Brain microvascular endothelial cell (primary cell): ENCODE data around the gene DGKE.

Experiments used
- DNase-seq: peaks from one replicate; pipeline ENCODE4 v3.0.0-alpha.2; 2020
- H3K27ac ChIP-seq: fragments of 250-450 bp; sonication (Bioruptor Pico); 2 replicates; pipeline ENCODE4 v1.5.1; 2020; ENCODE audit warnings: mild to moderate bottlenecking, moderate library complexity
- H3K27me3 ChIP-seq: fragments of 250-450 bp; sonication (Bioruptor Pico); replicated peaks from 2 replicates; pipeline ENCODE4 v1.5.1; 2020; ENCODE audit warnings: mild to moderate bottlenecking
- H3K36me3 ChIP-seq: fragments of 250-450 bp; sonication (Bioruptor Pico); replicated peaks from 2 replicates; pipeline ENCODE4 v1.5.1; 2020; ENCODE audit warnings: mild to moderate bottlenecking
- H3K4me3 ChIP-seq: 2 replicates; pipeline ENCODE4 v1.5.1; 2011; ENCODE audit warnings: low read depth, mild to moderate bottlenecking, control low read depth, low read length, moderate library complexity
- in situ Hi-C: cut with HindIII; loops from 2 replicates; pipeline ENCODE4 v1.10.0; 2017; ENCODE audit warnings: low sequenced_read_pairs, low pct_ligation_motif_present
- TF ChIP-seq, protein P1 (sequence below): IDR thresholded peaks from 2 replicates; pipeline ENCODE4 v1.5.1; 2011; ENCODE audit warnings: low read depth, mild to moderate bottlenecking, moderate library complexity, low read length, control low read depth, inconsistent platforms; ENCODE audit errors: missing control alignments

The DGKE gene

DNA sequence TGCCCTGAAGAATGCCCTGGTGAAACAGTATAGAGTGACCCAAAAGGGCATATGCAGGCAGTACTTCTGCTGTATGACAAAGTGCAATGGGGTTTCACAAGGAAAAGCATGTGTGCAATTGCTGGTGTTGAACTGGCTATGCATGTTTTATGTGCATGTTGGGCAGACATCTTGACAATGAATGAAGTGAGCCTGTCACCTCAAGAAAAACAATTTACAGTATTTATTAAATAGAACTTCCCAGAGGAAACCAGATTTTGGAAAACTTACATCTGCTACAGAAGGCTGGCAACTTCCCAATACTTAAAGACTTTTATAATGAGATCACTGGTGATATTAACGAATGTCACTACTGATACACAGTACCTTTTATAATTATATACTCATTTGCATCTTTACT lies 30.9 kb upstream of the DGKE start:
- no peak for DNase-seq
- no peak overlapping the region for H3K27ac ChIP-seq
- TF ChIP-seq, protein P1, sequence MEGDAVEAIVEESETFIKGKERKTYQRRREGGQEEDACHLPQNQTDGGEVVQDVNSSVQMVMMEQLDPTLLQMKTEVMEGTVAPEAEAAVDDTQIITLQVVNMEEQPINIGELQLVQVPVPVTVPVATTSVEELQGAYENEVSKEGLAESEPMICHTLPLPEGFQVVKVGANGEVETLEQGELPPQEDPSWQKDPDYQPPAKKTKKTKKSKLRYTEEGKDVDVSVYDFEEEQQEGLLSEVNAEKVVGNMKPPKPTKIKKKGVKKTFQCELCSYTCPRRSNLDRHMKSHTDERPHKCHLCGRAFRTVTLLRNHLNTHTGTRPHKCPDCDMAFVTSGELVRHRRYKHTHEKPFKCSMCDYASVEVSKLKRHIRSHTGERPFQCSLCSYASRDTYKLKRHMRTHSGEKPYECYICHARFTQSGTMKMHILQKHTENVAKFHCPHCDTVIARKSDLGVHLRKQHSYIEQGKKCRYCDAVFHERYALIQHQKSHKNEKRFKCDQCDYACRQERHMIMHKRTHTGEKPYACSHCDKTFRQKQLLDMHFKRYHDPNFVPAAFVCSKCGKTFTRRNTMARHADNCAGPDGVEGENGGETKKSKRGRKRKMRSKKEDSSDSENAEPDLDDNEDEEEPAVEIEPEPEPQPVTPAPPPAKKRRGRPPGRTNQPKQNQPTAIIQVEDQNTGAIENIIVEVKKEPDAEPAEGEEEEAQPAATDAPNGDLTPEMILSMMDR, result no peak
- H3K36me3 ChIP-seq, result no peaks in the 10 kb centered on the region
- H3K4me3 ChIP-seq, result no peak overlapping the region
- H3K27me3 ChIP-seq, result no peaks in the 10 kb centered on the region
- in situ Hi-C loops, result no loop called here

DNA sequence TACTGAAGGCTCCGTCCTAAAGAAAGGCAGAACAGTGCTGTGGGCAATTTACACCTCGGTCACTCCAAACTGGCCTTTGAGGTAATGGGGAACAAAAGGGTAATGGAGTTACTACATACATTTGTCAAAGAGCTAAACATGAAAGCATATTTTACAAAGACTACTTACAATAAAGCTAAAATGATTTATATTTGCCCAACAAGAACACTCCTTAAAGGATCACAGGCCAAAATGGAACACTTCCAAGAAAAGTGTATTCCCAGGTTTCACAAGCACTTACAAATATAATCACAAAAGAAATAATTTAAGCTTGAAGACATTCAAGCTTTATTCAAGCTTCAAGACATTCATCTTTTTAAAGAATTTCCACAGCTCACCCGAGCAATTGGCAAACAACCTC lies 29.5 kb upstream of the DGKE start:
- no peak for DNase-seq
- TF ChIP-seq, protein P1, result no peak
- in situ Hi-C loops, result no loop called here
- H3K36me3 ChIP-seq, result no peaks in the 10 kb centered on the region
- H3K4me3 ChIP-seq, result no peak overlapping the region
- no peak overlapping the region for H3K27ac ChIP-seq
- H3K27me3 ChIP-seq, result no peaks in the 10 kb centered on the region

DNA sequence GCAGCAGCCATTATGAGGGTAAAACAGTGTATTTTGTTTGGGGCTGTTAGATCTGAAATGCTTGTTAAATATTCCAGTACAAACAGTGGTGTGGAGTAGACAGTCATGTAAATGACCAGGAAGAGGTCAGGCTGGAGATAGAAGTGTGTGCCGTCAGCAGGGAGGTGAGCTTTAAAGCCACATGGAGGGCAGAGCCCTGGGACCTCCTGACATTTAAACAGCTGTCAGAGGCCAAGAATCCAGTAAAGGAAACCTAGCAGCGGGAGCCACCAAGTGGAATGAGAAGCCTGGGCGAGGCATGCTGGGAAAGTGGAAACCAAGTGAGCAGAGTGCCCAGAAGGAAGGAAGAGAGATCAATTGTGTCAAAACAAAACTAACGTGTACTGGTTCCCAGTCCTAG lies 27.0 kb upstream of the DGKE start:
- no peaks in the 10 kb centered on the region for H3K27me3 ChIP-seq
- TF ChIP-seq, protein P1, result no peak
- H3K4me3 ChIP-seq, result no peak overlapping the region
- in situ Hi-C loops, result no loop called here
- no peak overlapping the region for H3K27ac ChIP-seq
- no peaks in the 10 kb centered on the region for H3K36me3 ChIP-seq
- DNase-seq, result no peak

DNA sequence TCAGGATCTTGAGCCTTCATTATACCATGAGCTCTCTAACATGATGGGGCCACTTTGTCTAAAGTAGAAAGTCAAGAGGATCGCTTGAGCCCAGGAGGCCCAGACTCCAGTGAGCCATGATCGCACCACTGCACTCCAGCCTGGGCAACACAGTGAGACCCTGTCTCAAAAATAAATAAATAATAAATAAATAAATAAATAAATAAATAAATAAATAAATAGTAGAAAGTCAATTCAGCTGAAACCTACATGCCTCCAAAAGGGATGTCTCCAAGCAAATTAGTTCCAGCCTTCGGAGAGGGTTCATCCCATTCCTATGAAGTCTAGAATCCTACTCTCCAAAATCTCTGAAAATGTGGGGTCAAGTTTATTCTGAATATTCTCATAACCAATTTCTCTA lies 26.2 kb upstream of the DGKE start:
- in situ Hi-C loops, result no loop called here
- no peak for DNase-seq
- H3K4me3 ChIP-seq, result no peak overlapping the region
- no peaks in the 10 kb centered on the region for H3K27me3 ChIP-seq
- no peaks in the 10 kb centered on the region for H3K36me3 ChIP-seq
- H3K27ac ChIP-seq, result no peak overlapping the region
- TF ChIP-seq, protein P1, result no peak

DNA sequence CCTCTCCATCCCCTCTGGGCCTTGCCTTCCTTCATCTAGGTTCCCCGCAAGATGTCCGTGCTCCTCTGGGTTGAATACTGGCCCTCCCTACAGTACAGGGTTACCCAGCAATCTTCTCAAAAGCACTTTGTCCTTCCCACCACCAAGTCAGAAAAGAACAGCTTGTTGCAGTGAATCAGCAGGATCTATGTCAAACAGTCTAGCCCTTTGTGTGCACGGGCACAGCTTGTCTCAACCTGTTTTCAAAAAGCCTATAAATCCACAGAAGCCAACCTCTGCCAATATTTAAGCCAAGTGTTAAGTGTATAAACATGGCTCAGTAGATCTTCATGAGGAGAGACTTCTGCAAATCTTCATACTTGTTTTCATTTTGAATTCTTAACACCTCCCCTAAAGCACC lies 25.4 kb upstream of the DGKE start:
- no peak for DNase-seq
- in situ Hi-C loops, result no loop called here
- TF ChIP-seq, protein P1, result no peak
- Histone ChIP-seq H3K4me3 (no peak overlapping the region), H3K27ac (no peak overlapping the region), H3K27me3 (no peaks in the 10 kb centered on the region), H3K36me3 (no peaks in the 10 kb centered on the region)

DNA sequence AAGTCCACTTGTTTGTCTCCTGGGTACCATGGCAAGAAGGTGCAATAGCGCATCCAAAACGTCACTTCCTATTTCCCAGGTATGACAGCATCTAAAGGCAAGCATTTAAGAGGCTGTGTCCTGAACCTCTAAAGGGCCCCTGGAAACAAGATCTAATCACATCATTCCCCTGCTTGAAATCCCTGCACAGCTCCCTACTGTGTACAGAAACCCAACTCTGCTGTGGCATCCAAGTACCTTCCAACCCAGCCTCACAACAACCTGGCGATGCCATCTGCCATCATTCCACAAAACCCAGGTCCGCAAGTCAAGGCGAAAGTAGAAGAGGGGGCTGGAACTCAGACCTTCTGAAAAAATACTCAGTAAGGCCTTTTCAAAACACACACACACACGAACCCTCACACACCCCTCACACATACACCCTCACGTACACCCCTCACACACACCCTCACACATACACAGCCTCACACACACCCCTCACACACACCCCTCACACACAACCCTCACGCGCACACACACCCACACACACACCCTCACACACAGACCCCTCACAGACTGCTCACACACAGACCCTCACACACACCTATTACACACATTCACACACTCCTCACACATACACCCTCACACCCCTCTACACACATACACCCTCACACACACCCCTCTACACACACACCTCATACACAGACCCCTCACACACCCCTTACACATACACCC lies 24.7 kb upstream of the DGKE start:
- H3K4me3 ChIP-seq, result no peak overlapping the region
- no peaks in the 10 kb centered on the region for H3K36me3 ChIP-seq
- no peaks in the 10 kb centered on the region for H3K27me3 ChIP-seq
- H3K27ac ChIP-seq, result no peak overlapping the region
- no peak for DNase-seq
- TF ChIP-seq, protein P1, result no peak
- in situ Hi-C loops, result no loop called here
